Activated CD4-positive, alpha-beta T cell treated with anti-CD3 and anti-CD28 coated beads, Interleukin-2, amount 10 ng/mL, durations not matched to agents 24 days and 14 days (primary cell): Measurements from ENCODE around the gene PARD3. TPM values are rescaled to one million over a fixed set of nuclear protein-coding genes. Genes with fewer than 3 reads are reported as not detected.

Source experiments
- DNase-seq: peaks from one replicate; pipeline ENCODE4 v3.0.0; 2022
- H3K27ac Mint-ChIP-seq: one replicate; pipeline ENCODE4 v1.8.0; 2022; ENCODE audit warnings: mild to moderate bottlenecking, mixed read lengths
- H3K27me3 Mint-ChIP-seq: one replicate; pipeline ENCODE4 v1.8.0; 2022; ENCODE audit warnings: mixed read lengths
- H3K36me3 Mint-ChIP-seq: one replicate; pipeline ENCODE4 v1.8.0; 2022; ENCODE audit warnings: low read depth, mild to moderate bottlenecking, mixed read lengths
- H3K4me1 Mint-ChIP-seq: one replicate; pipeline ENCODE4 v1.8.0; 2021; ENCODE audit warnings: mixed read lengths
- H3K4me3 Mint-ChIP-seq: one replicate; pipeline ENCODE4 v1.8.0; 2022; ENCODE audit warnings: mild to moderate bottlenecking, moderate library complexity, mixed read lengths
- H3K9me3 Mint-ChIP-seq: one replicate; pipeline ENCODE4 v1.8.0; 2021; ENCODE audit warnings: mixed read lengths
- intact Hi-C: fragments of 100-400 bp; cut with micrococcal nuclease; formaldehyde crosslinking; loops from one replicate; pipeline ENCODE4 v1.15.1; 2023
- total RNA-seq: library from RNA; stranded (reverse); gene quantifications from 2 replicates; pipeline ENCODE4 v1.2.3, GENCODE V29; 2022

The PARD3 gene
- total RNA-seq, 1 donor from 2014 or later: 2.9 TPM

- no peaks in the 10 kb centered on the region for H3K9me3 Mint-ChIP-seq
- H3K36me3 Mint-ChIP-seq: no peaks in the 10 kb centered on the region
- intact Hi-C loops: no loop called here
- H3K4me3 Mint-ChIP-seq: no peak overlapping the region
- H3K27me3 Mint-ChIP-seq: no peaks in the 10 kb centered on the region
- H3K27ac Mint-ChIP-seq: no peak overlapping the region
- H3K4me1 Mint-ChIP-seq: no peaks in the 10 kb centered on the region
- no peak for DNase-seq
Observed at GRCh38 chr10:34475274-34475646, 339.8 kb downstream of the PARD3 start.

- intact Hi-C loops: no loop called here
- no peaks in the 10 kb centered on the region for H3K4me1 Mint-ChIP-seq
- H3K36me3 Mint-ChIP-seq: no peaks in the 10 kb centered on the region
- H3K9me3 Mint-ChIP-seq: no peaks in the 10 kb centered on the region
- no peaks in the 10 kb centered on the region for H3K27me3 Mint-ChIP-seq
- no peak for DNase-seq
- H3K4me3 Mint-ChIP-seq: no peak overlapping the region
- no peak overlapping the region for H3K27ac Mint-ChIP-seq
Observed at GRCh38 chr10:34474555-34475273, 340.4 kb downstream of the PARD3 start.

GRCh38 chr10:34474009-34474376 is 341.1 kb downstream of the PARD3 start:
- H3K27me3 Mint-ChIP-seq: no peaks in the 10 kb centered on the region
- intact Hi-C loops: no loop called here
- H3K36me3 Mint-ChIP-seq: no peaks in the 10 kb centered on the region
- H3K9me3 Mint-ChIP-seq: no peaks in the 10 kb centered on the region
- no peak overlapping the region for H3K27ac Mint-ChIP-seq
- no peaks in the 10 kb centered on the region for H3K4me1 Mint-ChIP-seq
- no peak for DNase-seq
- H3K4me3 Mint-ChIP-seq: no peak overlapping the region

GRCh38 chr10:34473174-34474008 is 341.7 kb downstream of the PARD3 start:
- no peak overlapping the region for H3K27ac Mint-ChIP-seq
- intact Hi-C loops: no loop called here

GRCh38 chr10:34470307-34470706 is 344.8 kb downstream of the PARD3 start:
- Mint-ChIP-seq H3K4me3 (no peak overlapping the region), H3K4me1 (no peaks in the 10 kb centered on the region), H3K27me3 (no peaks in the 10 kb centered on the region), H3K36me3 (no peaks in the 10 kb centered on the region), H3K27ac (no peak overlapping the region), H3K9me3 (no peaks in the 10 kb centered on the region)
- no peak for DNase-seq
- intact Hi-C loops: no loop called here

More at GRCh38 chr10:34473174-34474008, 341.7 kb downstream of the PARD3 start:
- no peak overlapping the region for H3K4me3 Mint-ChIP-seq
- DNase-seq: no peak
- H3K36me3 Mint-ChIP-seq: no peaks in the 10 kb centered on the region
- no peaks in the 10 kb centered on the region for H3K9me3 Mint-ChIP-seq
- H3K27me3 Mint-ChIP-seq: no peaks in the 10 kb centered on the region
- no peaks in the 10 kb centered on the region for H3K4me1 Mint-ChIP-seq

GRCh38 chr10:34469446-34469845 is 345.6 kb downstream of the PARD3 start:
- no peak overlapping the region for H3K27ac Mint-ChIP-seq
- H3K4me3 Mint-ChIP-seq: no peak overlapping the region
- H3K9me3 Mint-ChIP-seq: no peaks in the 10 kb centered on the region
- H3K27me3 Mint-ChIP-seq: no peaks in the 10 kb centered on the region
- no peaks in the 10 kb centered on the region for H3K36me3 Mint-ChIP-seq
- H3K4me1 Mint-ChIP-seq: no peaks in the 10 kb centered on the region
- no peak for DNase-seq
- intact Hi-C loops: no loop called here

GRCh38 chr10:34467902-34468301 is 347.2 kb downstream of the PARD3 start:
- Mint-ChIP-seq H3K9me3 (no peaks in the 10 kb centered on the region), H3K4me1 (no peaks in the 10 kb centered on the region), H3K4me3 (no peak overlapping the region), H3K36me3 (no peaks in the 10 kb centered on the region), H3K27me3 (no peaks in the 10 kb centered on the region), H3K27ac (no peak overlapping the region)
- no peak for DNase-seq
- intact Hi-C loops: no loop called here

GRCh38 chr10:34467364-34467763 is 347.7 kb downstream of the PARD3 start:
- Mint-ChIP-seq H3K27ac (no peak overlapping the region), H3K27me3 (no peaks in the 10 kb centered on the region), H3K4me1 (no peaks in the 10 kb centered on the region), H3K9me3 (no peaks in the 10 kb centered on the region), H3K36me3 (no peaks in the 10 kb centered on the region), H3K4me3 (no peak overlapping the region)
- DNase-seq: no peak
- intact Hi-C loops: no loop called here

GRCh38 chr10:34465678-34466077 is 349.4 kb downstream of the PARD3 start:
- no peaks in the 10 kb centered on the region for H3K36me3 Mint-ChIP-seq
- H3K9me3 Mint-ChIP-seq: no peaks in the 10 kb centered on the region
- no peaks in the 10 kb centered on the region for H3K4me1 Mint-ChIP-seq
- H3K27me3 Mint-ChIP-seq: no peaks in the 10 kb centered on the region
- intact Hi-C loops: no loop called here
- DNase-seq: no peak
- H3K27ac Mint-ChIP-seq: no peak overlapping the region
- H3K4me3 Mint-ChIP-seq: no peak overlapping the region

GRCh38 chr10:34464591-34464990 is 350.5 kb downstream of the PARD3 start:
- no peak overlapping the region for H3K4me3 Mint-ChIP-seq
- DNase-seq: no peak
- H3K27ac Mint-ChIP-seq: no peak overlapping the region
- no peaks in the 10 kb centered on the region for H3K4me1 Mint-ChIP-seq
- intact Hi-C loops: no loop called here
- no peaks in the 10 kb centered on the region for H3K27me3 Mint-ChIP-seq
- no peaks in the 10 kb centered on the region for H3K9me3 Mint-ChIP-seq
- H3K36me3 Mint-ChIP-seq: no peaks in the 10 kb centered on the region

GRCh38 chr10:34464000-34464399 is 351.1 kb downstream of the PARD3 start:
- no peaks in the 10 kb centered on the region for H3K36me3 Mint-ChIP-seq
- H3K9me3 Mint-ChIP-seq: no peaks in the 10 kb centered on the region
- H3K4me3 Mint-ChIP-seq: no peak overlapping the region
- H3K27ac Mint-ChIP-seq: no peak overlapping the region
- no peaks in the 10 kb centered on the region for H3K4me1 Mint-ChIP-seq
- DNase-seq: no peak
- intact Hi-C loops: no loop called here
- no peaks in the 10 kb centered on the region for H3K27me3 Mint-ChIP-seq

GRCh38 chr10:34462993-34463392 is 352.1 kb downstream of the PARD3 start:
- Mint-ChIP-seq H3K4me3 (no peak overlapping the region), H3K9me3 (no peaks in the 10 kb centered on the region), H3K27ac (no peak overlapping the region), H3K27me3 (no peaks in the 10 kb centered on the region), H3K36me3 (no peaks in the 10 kb centered on the region), H3K4me1 (no peaks in the 10 kb centered on the region)
- no peak for DNase-seq
- intact Hi-C loops: no loop called here

- H3K4me1 Mint-ChIP-seq: no peaks in the 10 kb centered on the region
- intact Hi-C loops: no loop called here
- H3K27me3 Mint-ChIP-seq: no peaks in the 10 kb centered on the region
- no peak overlapping the region for H3K4me3 Mint-ChIP-seq
- no peak for DNase-seq
- no peaks in the 10 kb centered on the region for H3K36me3 Mint-ChIP-seq
- no peak overlapping the region for H3K27ac Mint-ChIP-seq
- no peaks in the 10 kb centered on the region for H3K9me3 Mint-ChIP-seq
Observed at GRCh38 chr10:34462056-34462455, 353.0 kb downstream of the PARD3 start.

- intact Hi-C loops: no loop called here
- H3K4me3 Mint-ChIP-seq: no peak overlapping the region
- no peaks in the 10 kb centered on the region for H3K9me3 Mint-ChIP-seq
- H3K4me1 Mint-ChIP-seq: no peaks in the 10 kb centered on the region
- H3K36me3 Mint-ChIP-seq: no peaks in the 10 kb centered on the region
- no peak for DNase-seq
- no peaks in the 10 kb centered on the region for H3K27me3 Mint-ChIP-seq
- no peak overlapping the region for H3K27ac Mint-ChIP-seq
Observed at GRCh38 chr10:34454590-34455261, 360.4 kb downstream of the PARD3 start.
